HepG2 (cell line): Measurements from ENCODE around the gene CD180. TPM values are rescaled to one million over a fixed set of nuclear protein-coding genes. Genes with fewer than 3 reads are reported as not detected.

ENCODE experiments used
- ATAC-seq: fragments of 200-7000 bp; cut with Tn5 transposase; 3 replicates; pipeline ENCODE4 v1.9.1; 2020; ENCODE audit warnings: mild to moderate bottlenecking, moderate library complexity
- BruUV-seq: library from RNA; stranded (reverse); fragments of 400-500 nt; replicated peaks from 2 replicates; lab custom pipeline; 2021; lab: Mats Ljungman, UMichigan
- CTCF ChIA-PET: fragments of 300-600 bp; formaldehyde crosslinking; extraction: SDS; loops from one replicate; lab custom pipeline; 2021; ENCODE audit warnings: low total read pairs, inconsistent platforms, low intra/inter-chr PET ratio; lab: Yijun Ruan, JAX
- POLR2A ChIA-PET: fragments of 350-600 bp; sonication (Branson Sonifier 250); formaldehyde crosslinking; loops from one replicate; lab custom pipeline; 2020; ENCODE audit warnings: antibody characterized with exemption, inconsistent platforms; lab: Yijun Ruan, JAX
- DNase-seq: peaks from one replicate; pipeline ENCODE4 v3.0.0-alpha.2; 2015; ENCODE audit warnings: low spot score
- FAIRE-seq: peaks from 3 replicates; lab custom pipeline; 2011; peaks lifted over from hg19 to GRCh38; lab: Jason Lieb, UNC
- H2AFZ ChIP-seq: one replicate; pipeline ENCODE4 v1.6.1; 2011; ENCODE audit warnings: low read length, inconsistent platforms
- H3K27ac ChIP-seq: fragments of 300-600 bp; 3 replicates; pipeline ENCODE4 v1.8.0; 2011; ENCODE audit warnings: mixed run types, mild to moderate bottlenecking, mixed read lengths, low read length, inconsistent platforms; ENCODE audit not compliant: insufficient read depth; ENCODE audit errors: extremely low read length
- H3K27me3 ChIP-seq, 2 experiments: fragments of 200-600 bp in 1 of 2; 2 replicates in 1 of 2; 3 replicates in 1 of 2; pipeline versions ENCODE4 v1.6.0 to v1.8.0; 2011; ENCODE audit warnings: low read length in 2 of 2, mild to moderate bottlenecking in 2 of 2, moderate library complexity in 2 of 2, inconsistent platforms in 1 of 2; ENCODE audit not compliant: insufficient read depth in 2 of 2, control insufficient read depth in 1 of 2
- H3K36me3 ChIP-seq, 2 experiments: fragments of 200-600 bp in 1 of 2; replicated peaks in 1 of 2; 2 replicates in 1 of 2; 3 replicates in 1 of 2; pipeline versions ENCODE4 v1.5.1 to v1.8.0; 2011; ENCODE audit warnings: low read length in 2 of 2, inconsistent platforms in 1 of 2; ENCODE audit not compliant: insufficient read depth in 2 of 2, control insufficient read depth in 1 of 2
- H3K4me1 ChIP-seq: 2 replicates; pipeline ENCODE4 v1.5.1; 2012; ENCODE audit warnings: low read length, inconsistent platforms; ENCODE audit not compliant: insufficient read depth
- H3K4me2 ChIP-seq: 2 replicates; pipeline ENCODE4 v1.6.0; 2011; ENCODE audit warnings: low read depth, low read length, inconsistent platforms
- H3K4me3 ChIP-seq, 3 experiments: fragments of 200-600 bp in 1 of 3; sonication (generic), shearing (Covaris generic) in 1 of 3; replicated peaks in 1 of 3; 2 replicates each; pipeline ENCODE4 v1.5.1; 2011 to 2016; ENCODE audit warnings: low read length in 3 of 3, inconsistent platforms in 2 of 3, low read depth in 2 of 3, mild to moderate bottlenecking in 2 of 3, control low read depth in 1 of 3, mixed read lengths in 1 of 3; ENCODE audit not compliant: insufficient read depth in 1 of 3
- H3K79me2 ChIP-seq: one replicate; pipeline ENCODE4 v1.6.1; 2011; ENCODE audit warnings: low read length, inconsistent platforms; ENCODE audit not compliant: insufficient read depth
- H3K9ac ChIP-seq: 2 replicates; pipeline ENCODE4 v1.6.0; 2011; ENCODE audit warnings: mild to moderate bottlenecking, low read depth, low read length, inconsistent platforms; ENCODE audit not compliant: insufficient read depth
- H3K9me3 ChIP-seq: 2 replicates; pipeline ENCODE4 v1.5.1; 2012; ENCODE audit warnings: mild to moderate bottlenecking, low read length
- H4K20me1 ChIP-seq: 2 replicates; pipeline ENCODE4 v1.6.0; 2011; ENCODE audit warnings: inconsistent platforms, mild to moderate bottlenecking, low read length, moderate library complexity; ENCODE audit not compliant: insufficient read depth
- KDM5A ChIP-seq: fragments of 200-600 bp; sonication (generic); IDR thresholded peaks from 2 replicates; pipeline ENCODE4 v1.7.0; 2018; ENCODE audit warnings: antibody characterized with exemption, mild to moderate bottlenecking, low read length, borderline replicate concordance
- PCBP2 ChIP-seq: fragments of 200-400 bp; formaldehyde crosslinking; optimal IDR thresholded peaks from 2 replicates; pipeline ENCODE3; 2018; ENCODE audit warnings: low read length, low read depth; ENCODE audit not compliant: poor library complexity, severe bottlenecking
- RFXANK ChIP-seq: IDR thresholded peaks from 2 replicates; pipeline ENCODE4 v1.6.1; 2016
- XBP1 ChIP-seq: sonication (generic); formaldehyde crosslinking; IDR thresholded peaks from 2 replicates; pipeline ENCODE4 v1.5.0; 2020; ENCODE audit warnings: missing genetic modification reagents
- ZKSCAN5 ChIP-seq: sonication (generic); formaldehyde crosslinking; IDR thresholded peaks from 2 replicates; pipeline ENCODE4 v1.5.1; 2020; ENCODE audit warnings: mild to moderate bottlenecking, missing genetic modification reagents
- ZNF160 ChIP-seq: sonication (generic); formaldehyde crosslinking; IDR thresholded peaks from 2 replicates; pipeline ENCODE4 v1.8.0; 2022; ENCODE audit warnings: mild to moderate bottlenecking, inconsistent platforms, missing genetic modification reagents
- ZNF260 ChIP-seq: sonication (generic); formaldehyde crosslinking; IDR thresholded peaks from 2 replicates; pipeline ENCODE4 v1.4.0; 2020; ENCODE audit warnings: missing genetic modification reagents, low read depth, mild to moderate bottlenecking, borderline replicate concordance
- ZNF331 ChIP-seq: sonication (generic); formaldehyde crosslinking; IDR thresholded peaks from 2 replicates; pipeline ENCODE4 v1.4.0; 2020; ENCODE audit warnings: missing genetic modification reagents
- WGBS: methylation state at CpG from one replicate; pipeline ENCODE4 v1.1.6; 2017; ENCODE audit warnings: low lambda C conversion rate; 5-methylcytosine and 5-hydroxymethylcytosine counted together
- in situ Hi-C: cut with HindIII; loops from 2 replicates; pipeline ENCODE4 v1.10.0; 2017; ENCODE audit warnings: low pct_unique_long_range_greater_than_20kb; ENCODE audit not compliant: extremely low pct_ligation_motif_present
- intact Hi-C: fragments of 100-400 bp; cut with micrococcal nuclease; formaldehyde crosslinking; loops from one replicate; pipeline ENCODE4 v1.10.0; 2022; ENCODE audit not compliant: unreplicated experiment
- polyA plus RNA-seq, 8 experiments: library from polyadenylated mRNA; depleted of rRNA in 3 of 8; stranded (reverse) in 7 of 8; unstranded in 1 of 8; fragments of >200 nt; fragmentation: Illumina TruSeq in 4 of 8; extraction: Trizol in 4 of 8; gene quantifications; 2 replicates each; pipeline versions ENCODE4 v1.2.1 to v1.2.3, GENCODE V29; 2011 to 2016; ENCODE audit warnings: low read depth in 4 of 8, missing spikeins in 1 of 8, mixed read lengths in 1 of 8; ENCODE audit not compliant: insufficient read depth in 1 of 8
- total RNA-seq, 5 experiments: library from RNA; depleted of rRNA; stranded (reverse); fragments of >200 nt; fragmentation: Illumina TruSeq; extraction: Trizol; gene quantifications; 2 replicates each; pipeline ENCODE4 v1.2.3, GENCODE V29; 2016; ENCODE audit warnings: low read depth in 1 of 5
- TF ChIP-seq, protein P1 (sequence below): sonication (generic); formaldehyde crosslinking; IDR thresholded peaks from 2 replicates; pipeline ENCODE4 v1.8.1; 2023; ENCODE audit warnings: mild to moderate bottlenecking, moderate library complexity, missing genetic modification reagents

CD180 gene
- total and polyA plus RNA-seq, 2 of the 13 experiments (the other 11 are each of a cell fraction or from before 2014, with no cell fraction given): not detected

- Histone ChIP-seq H3K4me3 (no peak overlapping the region), H2AFZ (no peak overlapping the region), H3K9me3 (0 out of 2 replicates have a peak, but pooled peaks cover 9% of the 10 kb centered on the region), H3K79me2 (no peaks in the 10 kb centered on the region), H3K27ac (no peak overlapping the region), H3K9ac (no peak overlapping the region), H3K4me1 (no peaks in the 10 kb centered on the region)
- 55% methylated on average over 5 of the region's 5 CpGs for WGBS
- intact Hi-C loops (no loop called here), in situ Hi-C loops (no loop called here)
- POLR2A ChIA-PET: no interaction called here
- ATAC-seq: no peak
- DNase-seq: no peak
- CTCF ChIA-PET: no interaction called here
- TF ChIP-seq RFXANK (CRISPR knock-in tag) (no peak), PCBP2 (no peak), KDM5A (no peak), ZNF160 (CRISPR knock-in tag) (no peak), XBP1 (no peak), ZKSCAN5 (CRISPR knock-in tag) (no peak), ZNF260 (CRISPR knock-in tag) (no peak), ZNF331 (CRISPR knock-in tag) (no peak)
- TF ChIP-seq, protein P1, sequence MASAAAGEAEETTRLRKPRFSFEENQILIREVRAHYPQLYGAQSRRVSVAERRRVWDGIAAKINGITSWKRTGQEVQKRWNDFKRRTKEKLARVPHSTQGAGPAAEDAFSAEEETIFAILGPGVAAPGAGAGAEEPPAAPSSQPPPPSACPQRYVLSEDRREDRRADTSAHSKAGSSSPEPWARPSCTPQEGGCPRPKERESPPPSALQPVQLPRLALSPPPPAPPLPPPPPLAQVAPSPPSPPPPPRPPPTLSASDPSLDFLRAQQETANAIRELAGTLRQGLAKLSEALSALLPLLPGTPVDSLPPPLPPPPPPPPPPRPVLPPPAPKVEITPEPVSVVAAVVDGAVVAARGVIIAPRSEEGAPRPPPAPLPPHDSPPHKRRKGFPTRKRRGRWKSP: no peak
- TF ChIP-seq, all 625 proteins: peak for 0
- Histone ChIP-seq H3K4me2 (no peak overlapping the region), H3K36me3 (no peaks in the 10 kb centered on the region), H4K20me1 (no peaks in the 10 kb centered on the region), H3K27me3 (peaks cover 0 to 1% of the 10 kb centered on the region in 2 experiments; a peak in 3 of 5 replicates)
- no TSS peak for BruUV-seq
- FAIRE-seq: no peak
Measured at GRCh38 chr5:67179697-67180361, 16.8 kb downstream of the CD180 start.
